ENCODE results near the gene PCDH15.

GRCh38 chr10:54667136-54667535 lies 133.9 kb downstream of the PCDH15 start:
- TF ChIP-seq EZH2phosphoT487 (conservative IDR thresholded peaks at IDR 0.05; ENCODE audit: low read length) (no peak), CTCF (IDR thresholded peaks at IDR 0.05; ENCODE audit: insufficient read depth, low read length, poor library complexity, severe bottlenecking) (no peak)
